Measurements from ENCODE around the gene TSPAN31. TPM values are rescaled to one million over a fixed set of nuclear protein-coding genes. Genes with fewer than 3 reads are reported as not detected.

The TSPAN31 gene
- total RNA-seq, 1 donor from 2014 or later, result 109 TPM

DNA sequence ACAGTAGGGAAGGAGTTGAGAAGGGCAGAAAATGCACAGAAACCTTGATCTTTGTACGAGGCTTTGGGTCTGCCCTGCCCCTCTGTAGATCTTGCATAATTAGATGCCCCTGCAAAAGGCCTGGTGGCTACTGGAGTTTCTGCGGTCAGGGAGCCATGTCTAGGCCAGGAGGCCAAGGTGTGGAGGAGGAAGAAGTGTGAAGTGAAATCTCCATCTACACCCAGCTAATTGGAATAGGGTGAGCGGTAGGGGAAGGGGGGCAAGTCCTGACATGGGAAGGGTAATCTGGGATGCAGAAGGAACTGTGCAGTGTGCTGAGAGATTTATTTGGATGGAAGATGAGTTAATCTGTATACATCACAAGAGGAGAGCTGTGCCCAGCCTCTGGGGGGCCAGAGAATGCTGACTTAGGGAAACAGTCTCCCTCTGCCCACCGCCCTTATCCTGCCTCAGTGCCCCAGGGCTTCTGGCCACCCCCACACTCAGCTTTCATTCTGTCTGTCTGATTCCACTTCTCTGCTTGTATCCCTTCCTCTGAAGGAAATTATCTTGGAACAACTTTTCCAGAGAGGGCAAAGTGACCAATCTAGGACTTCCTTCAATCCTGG is 16.7 kb downstream of the TSPAN31 start:
- TF ChIP-seq, protein P1, sequence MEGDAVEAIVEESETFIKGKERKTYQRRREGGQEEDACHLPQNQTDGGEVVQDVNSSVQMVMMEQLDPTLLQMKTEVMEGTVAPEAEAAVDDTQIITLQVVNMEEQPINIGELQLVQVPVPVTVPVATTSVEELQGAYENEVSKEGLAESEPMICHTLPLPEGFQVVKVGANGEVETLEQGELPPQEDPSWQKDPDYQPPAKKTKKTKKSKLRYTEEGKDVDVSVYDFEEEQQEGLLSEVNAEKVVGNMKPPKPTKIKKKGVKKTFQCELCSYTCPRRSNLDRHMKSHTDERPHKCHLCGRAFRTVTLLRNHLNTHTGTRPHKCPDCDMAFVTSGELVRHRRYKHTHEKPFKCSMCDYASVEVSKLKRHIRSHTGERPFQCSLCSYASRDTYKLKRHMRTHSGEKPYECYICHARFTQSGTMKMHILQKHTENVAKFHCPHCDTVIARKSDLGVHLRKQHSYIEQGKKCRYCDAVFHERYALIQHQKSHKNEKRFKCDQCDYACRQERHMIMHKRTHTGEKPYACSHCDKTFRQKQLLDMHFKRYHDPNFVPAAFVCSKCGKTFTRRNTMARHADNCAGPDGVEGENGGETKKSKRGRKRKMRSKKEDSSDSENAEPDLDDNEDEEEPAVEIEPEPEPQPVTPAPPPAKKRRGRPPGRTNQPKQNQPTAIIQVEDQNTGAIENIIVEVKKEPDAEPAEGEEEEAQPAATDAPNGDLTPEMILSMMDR (IDR thresholded peaks at IDR 0.05; ENCODE audit: insufficient read depth, low read length, severe bottlenecking), result no peak
- FAIRE-seq, result peak; percentile 50
- no peak overlapping the region for H3K4me3 ChIP-seq (ENCODE audit: low read depth, low read length)
- peaks cover 2% of the 10 kb centered on the region for H3K36me3 ChIP-seq (ENCODE audit: control insufficient read depth, insufficient read depth, low read length)
- DNase-seq (ENCODE audit: low read depth), result no peak
- no peaks in the 10 kb centered on the region for H3K27me3 ChIP-seq (ENCODE audit: control insufficient read depth, insufficient read depth, low read length)

DNA sequence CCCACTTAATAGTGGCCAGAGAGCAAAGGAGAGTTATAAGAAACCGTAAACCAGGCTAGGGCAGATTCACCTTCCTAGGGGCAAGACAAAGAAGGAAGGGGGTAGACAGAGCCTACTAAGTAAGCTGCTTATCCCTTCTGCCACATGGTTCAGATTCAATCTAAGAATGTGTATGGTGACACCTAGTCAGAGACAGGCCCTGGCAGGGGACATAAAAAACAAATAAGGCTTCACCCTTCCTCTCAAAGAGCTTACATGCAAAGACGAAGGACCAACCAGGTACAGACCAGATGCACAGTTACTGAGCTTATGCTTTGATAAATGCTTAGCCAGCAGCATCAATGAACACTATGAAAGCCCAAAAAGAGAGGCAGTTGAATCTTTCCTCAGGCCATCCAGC is 17.6 kb downstream of the TSPAN31 start:
- FAIRE-seq (no peak), DNase-seq (ENCODE audit: low read depth) (no peak)
- Histone ChIP-seq H3K36me3 (ENCODE audit: control insufficient read depth, insufficient read depth, low read length) (peaks cover 2% of the 10 kb centered on the region), H3K4me3 (ENCODE audit: low read depth, low read length) (no peak overlapping the region), H3K27me3 (ENCODE audit: control insufficient read depth, insufficient read depth, low read length) (no peaks in the 10 kb centered on the region)
- TF ChIP-seq, protein P1 (IDR thresholded peaks at IDR 0.05; ENCODE audit: insufficient read depth, low read length, severe bottlenecking), result no peak

DNA sequence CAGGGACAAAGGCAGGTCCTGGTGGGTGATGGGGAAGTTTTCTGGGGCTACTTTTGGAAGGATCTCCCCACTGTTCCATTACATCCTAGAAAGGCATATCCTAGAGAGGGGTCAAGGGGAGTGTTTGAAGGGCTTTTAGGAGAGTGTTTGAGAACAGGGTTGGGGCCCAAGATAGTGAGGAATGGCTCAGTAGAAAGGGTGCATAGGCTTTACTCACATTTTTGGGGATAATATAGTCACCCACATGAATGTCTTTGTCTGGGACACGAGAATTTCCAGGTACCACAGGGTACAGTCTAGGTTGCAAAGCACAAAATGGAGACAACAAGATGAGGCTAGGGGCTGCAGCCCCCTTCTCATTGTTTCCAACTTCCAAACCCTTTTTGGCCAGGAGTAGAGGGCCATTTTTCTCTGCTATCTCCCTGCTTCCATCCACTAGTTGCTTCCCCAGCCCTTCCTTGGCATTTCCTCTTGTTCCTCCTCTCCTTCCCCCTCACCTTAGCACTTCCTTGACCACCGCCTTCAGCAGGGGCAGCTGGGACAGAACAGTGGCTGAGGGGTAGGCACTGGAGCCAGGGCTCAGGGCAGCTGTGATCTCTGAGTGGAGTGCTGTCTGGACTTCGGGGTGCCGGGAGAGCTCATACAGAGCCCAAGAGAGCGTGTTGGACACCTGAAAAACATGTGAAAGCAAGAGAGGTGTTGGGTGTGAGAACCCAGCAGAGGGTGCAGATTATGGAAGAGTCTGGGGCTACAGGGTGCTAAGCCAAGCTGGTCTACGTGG is 19.2 kb downstream of the TSPAN31 start:
- FAIRE-seq, result no peak
- Histone ChIP-seq H3K4me3 (ENCODE audit: low read depth, low read length) (no peak overlapping the region), H3K36me3 (ENCODE audit: control insufficient read depth, insufficient read depth, low read length) (no peaks in the 10 kb centered on the region), H3K27me3 (ENCODE audit: control insufficient read depth, insufficient read depth, low read length) (no peaks in the 10 kb centered on the region)
- TF ChIP-seq, protein P1 (IDR thresholded peaks at IDR 0.05; ENCODE audit: insufficient read depth, low read length, severe bottlenecking), result no peak
- DNase-seq (ENCODE audit: low read depth), result no peak

DNA sequence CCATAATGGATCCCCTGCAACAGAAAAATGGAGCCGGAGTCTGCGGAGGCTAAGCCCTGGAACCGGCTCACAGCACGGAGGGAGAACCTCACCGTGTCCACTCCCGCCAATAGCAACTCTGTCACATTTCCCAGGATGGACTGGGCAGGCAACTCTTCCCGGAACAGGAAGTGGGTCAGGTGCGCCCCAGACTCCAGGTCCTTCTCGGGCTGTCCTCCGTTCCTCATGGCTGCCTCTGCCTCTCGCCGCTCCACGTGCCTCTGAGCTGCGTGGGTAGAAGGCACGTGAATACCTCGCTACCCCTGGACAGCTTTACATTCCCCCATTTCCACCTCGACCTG is 19.8 kb downstream of the TSPAN31 start:
- TF ChIP-seq, protein P1 (IDR thresholded peaks at IDR 0.05; ENCODE audit: insufficient read depth, low read length, severe bottlenecking), result no peak
- FAIRE-seq (no peak), DNase-seq (ENCODE audit: low read depth) (no peak)
- no peaks in the 10 kb centered on the region for H3K36me3 ChIP-seq (ENCODE audit: control insufficient read depth, insufficient read depth, low read length)
- peak overlapping the region; percentile 52 for H3K4me3 ChIP-seq (ENCODE audit: low read depth, low read length)
- no peaks in the 10 kb centered on the region for H3K27me3 ChIP-seq (ENCODE audit: control insufficient read depth, insufficient read depth, low read length)

DNA sequence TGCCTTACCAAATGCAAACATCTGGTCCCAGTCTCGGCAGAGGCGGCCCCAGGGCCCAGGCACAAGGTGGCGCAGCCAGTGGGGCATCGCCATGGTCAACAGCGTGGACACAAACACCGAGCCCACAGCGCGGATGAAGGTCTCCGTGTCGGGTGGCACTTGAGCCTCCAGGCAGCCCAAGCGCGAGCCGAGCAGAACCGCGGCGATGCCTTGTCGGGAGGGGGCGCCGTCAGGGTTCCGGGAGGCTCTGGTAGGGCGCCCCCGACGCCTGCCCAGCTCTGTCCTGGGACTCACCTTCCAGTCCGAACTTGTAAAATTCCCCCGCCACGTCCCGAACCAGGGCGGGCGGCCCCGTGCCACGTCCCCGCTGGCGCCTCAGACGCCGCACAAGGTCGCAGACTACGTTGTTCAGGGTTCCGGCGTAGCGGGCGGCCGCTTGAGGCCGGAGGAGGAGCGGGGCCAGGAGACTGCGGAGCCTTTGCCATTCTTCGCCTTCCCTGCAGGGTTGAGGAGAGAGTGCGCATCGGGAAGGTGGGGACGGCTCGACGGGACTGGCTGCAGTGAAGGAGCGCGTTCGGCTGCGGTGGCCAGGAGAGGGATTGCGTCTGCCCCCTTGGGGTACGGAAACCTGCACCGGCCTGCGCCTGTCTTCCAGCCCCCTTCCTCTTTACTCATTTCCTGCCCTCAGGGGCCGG is 20.3 kb downstream of the TSPAN31 start:
- FAIRE-seq (no peak), DNase-seq (ENCODE audit: low read depth) (peak; percentile 83)
- TF ChIP-seq, protein P1 (IDR thresholded peaks at IDR 0.05; ENCODE audit: insufficient read depth, low read length, severe bottlenecking), result peak; percentile 62
- H3K27me3 ChIP-seq (ENCODE audit: control insufficient read depth, insufficient read depth, low read length), result no peaks in the 10 kb centered on the region
- peak overlapping the region; percentile 52 for H3K4me3 ChIP-seq (ENCODE audit: low read depth, low read length)
- H3K36me3 ChIP-seq (ENCODE audit: control insufficient read depth, insufficient read depth, low read length), result no peaks in the 10 kb centered on the region
